ENCODE results near the gene KRT71. TPM values are rescaled to one million over a fixed set of nuclear protein-coding genes. Genes with fewer than 3 reads are reported as not detected.

The KRT71 gene
- total RNA-seq, 1 donor, result not detected

DNA sequence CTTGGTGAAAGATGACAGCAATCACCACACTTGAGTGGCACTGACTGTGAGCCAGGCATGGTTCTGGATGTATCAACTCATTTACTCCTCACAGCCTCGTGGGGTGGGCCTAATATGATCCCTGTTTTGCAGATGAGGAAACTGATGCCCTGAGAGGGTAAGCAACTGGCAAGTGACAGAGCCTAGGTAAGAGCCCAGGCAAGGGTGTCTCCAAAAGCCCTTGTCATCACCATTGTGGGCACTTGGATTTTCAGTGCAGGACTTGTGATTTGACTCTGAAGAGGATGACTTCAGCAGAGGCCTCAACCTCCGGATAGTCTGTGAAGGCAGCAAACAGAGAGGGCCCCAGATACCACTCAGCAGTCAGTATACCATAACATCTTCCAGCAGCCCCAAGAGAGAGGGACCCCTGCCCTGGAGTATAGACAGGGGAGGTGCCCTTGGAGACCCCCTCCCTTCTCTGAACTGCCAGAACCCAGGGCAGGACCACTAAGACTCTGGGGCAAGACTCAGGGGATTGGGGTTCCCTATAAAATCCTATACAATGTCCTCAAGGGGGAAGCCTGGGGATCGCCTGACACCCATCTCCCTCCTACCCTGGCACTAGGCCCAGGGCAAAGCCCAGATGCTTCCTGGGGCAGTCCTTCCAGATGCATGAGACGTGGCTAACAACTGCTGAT is 25.7 kb downstream of the KRT71 start:
- no peak overlapping the region for H3K27ac ChIP-seq (ENCODE audit: low read depth, low read length)
- H3K79me2 ChIP-seq (ENCODE audit: insufficient read depth, low read length), result no peaks in the 10 kb centered on the region
- TF ChIP-seq, protein P1, sequence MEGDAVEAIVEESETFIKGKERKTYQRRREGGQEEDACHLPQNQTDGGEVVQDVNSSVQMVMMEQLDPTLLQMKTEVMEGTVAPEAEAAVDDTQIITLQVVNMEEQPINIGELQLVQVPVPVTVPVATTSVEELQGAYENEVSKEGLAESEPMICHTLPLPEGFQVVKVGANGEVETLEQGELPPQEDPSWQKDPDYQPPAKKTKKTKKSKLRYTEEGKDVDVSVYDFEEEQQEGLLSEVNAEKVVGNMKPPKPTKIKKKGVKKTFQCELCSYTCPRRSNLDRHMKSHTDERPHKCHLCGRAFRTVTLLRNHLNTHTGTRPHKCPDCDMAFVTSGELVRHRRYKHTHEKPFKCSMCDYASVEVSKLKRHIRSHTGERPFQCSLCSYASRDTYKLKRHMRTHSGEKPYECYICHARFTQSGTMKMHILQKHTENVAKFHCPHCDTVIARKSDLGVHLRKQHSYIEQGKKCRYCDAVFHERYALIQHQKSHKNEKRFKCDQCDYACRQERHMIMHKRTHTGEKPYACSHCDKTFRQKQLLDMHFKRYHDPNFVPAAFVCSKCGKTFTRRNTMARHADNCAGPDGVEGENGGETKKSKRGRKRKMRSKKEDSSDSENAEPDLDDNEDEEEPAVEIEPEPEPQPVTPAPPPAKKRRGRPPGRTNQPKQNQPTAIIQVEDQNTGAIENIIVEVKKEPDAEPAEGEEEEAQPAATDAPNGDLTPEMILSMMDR (IDR thresholded peaks at IDR 0.05; ENCODE audit: extremely low read depth, low read depth, low read length), result no peak
- DNase-seq (ENCODE audit: insufficient read length, low spot score, missing footprints), result no peak
- no peaks in the 10 kb centered on the region for H4K20me1 ChIP-seq (ENCODE audit: insufficient read depth, low read length)
- H3K4me2 ChIP-seq (ENCODE audit: insufficient read depth, low read length), result no peak overlapping the region
- peaks cover 26% of the 10 kb centered on the region for H3K27me3 ChIP-seq (ENCODE audit: insufficient read depth, low read length)
- no peaks in the 10 kb centered on the region for H3K4me1 ChIP-seq (ENCODE audit: insufficient read depth, low read length)
- no peak overlapping the region for H3K4me3 ChIP-seq (ENCODE audit: insufficient read depth, low read length)
- H2AFZ ChIP-seq (ENCODE audit: low read length), result no peak overlapping the region
- no peaks in the 10 kb centered on the region for H3K9me3 ChIP-seq (ENCODE audit: low read depth, low read length)
- no peaks in the 10 kb centered on the region for H3K36me3 ChIP-seq (ENCODE audit: insufficient read depth, low read length)

DNA sequence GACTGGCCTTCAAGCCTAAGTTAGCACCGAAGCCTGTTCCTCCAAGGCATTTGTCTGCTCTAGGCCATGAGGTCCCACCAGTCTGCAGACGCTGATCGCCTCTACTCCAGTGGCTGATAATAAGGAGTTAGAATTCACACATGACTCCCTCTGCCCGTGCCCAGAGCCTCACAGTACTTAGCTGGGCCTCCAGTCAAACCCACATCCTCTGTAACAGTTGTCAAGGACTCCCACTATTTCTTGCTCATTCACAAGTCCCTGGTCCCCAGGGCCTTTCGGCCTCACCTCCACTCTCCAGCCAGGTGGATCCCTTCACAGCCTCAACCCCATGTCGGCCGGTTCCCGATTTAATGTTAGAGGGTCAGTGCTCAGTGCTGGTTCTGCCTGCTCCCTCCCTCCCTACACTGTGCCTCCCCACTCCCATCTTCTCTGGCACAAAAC is 26.4 kb downstream of the KRT71 start:
- H3K9me3 ChIP-seq (ENCODE audit: low read depth, low read length), result no peaks in the 10 kb centered on the region
- peaks cover under 1% of the 10 kb centered on the region for H3K4me1 ChIP-seq (ENCODE audit: insufficient read depth, low read length)
- no peaks in the 10 kb centered on the region for H4K20me1 ChIP-seq (ENCODE audit: insufficient read depth, low read length)
- no peak overlapping the region for H2AFZ ChIP-seq (ENCODE audit: low read length)
- no peak overlapping the region for H3K4me3 ChIP-seq (ENCODE audit: insufficient read depth, low read length)
- no peaks in the 10 kb centered on the region for H3K79me2 ChIP-seq (ENCODE audit: insufficient read depth, low read length)
- no peak overlapping the region for H3K4me2 ChIP-seq (ENCODE audit: insufficient read depth, low read length)
- peaks cover 27% of the 10 kb centered on the region for H3K27me3 ChIP-seq (ENCODE audit: insufficient read depth, low read length)
- TF ChIP-seq, protein P1 (IDR thresholded peaks at IDR 0.05; ENCODE audit: extremely low read depth, low read depth, low read length), result no peak
- H3K27ac ChIP-seq (ENCODE audit: low read depth, low read length), result no peak overlapping the region
- no peak for DNase-seq (ENCODE audit: insufficient read length, low spot score, missing footprints)
- H3K36me3 ChIP-seq (ENCODE audit: insufficient read depth, low read length), result no peaks in the 10 kb centered on the region

DNA sequence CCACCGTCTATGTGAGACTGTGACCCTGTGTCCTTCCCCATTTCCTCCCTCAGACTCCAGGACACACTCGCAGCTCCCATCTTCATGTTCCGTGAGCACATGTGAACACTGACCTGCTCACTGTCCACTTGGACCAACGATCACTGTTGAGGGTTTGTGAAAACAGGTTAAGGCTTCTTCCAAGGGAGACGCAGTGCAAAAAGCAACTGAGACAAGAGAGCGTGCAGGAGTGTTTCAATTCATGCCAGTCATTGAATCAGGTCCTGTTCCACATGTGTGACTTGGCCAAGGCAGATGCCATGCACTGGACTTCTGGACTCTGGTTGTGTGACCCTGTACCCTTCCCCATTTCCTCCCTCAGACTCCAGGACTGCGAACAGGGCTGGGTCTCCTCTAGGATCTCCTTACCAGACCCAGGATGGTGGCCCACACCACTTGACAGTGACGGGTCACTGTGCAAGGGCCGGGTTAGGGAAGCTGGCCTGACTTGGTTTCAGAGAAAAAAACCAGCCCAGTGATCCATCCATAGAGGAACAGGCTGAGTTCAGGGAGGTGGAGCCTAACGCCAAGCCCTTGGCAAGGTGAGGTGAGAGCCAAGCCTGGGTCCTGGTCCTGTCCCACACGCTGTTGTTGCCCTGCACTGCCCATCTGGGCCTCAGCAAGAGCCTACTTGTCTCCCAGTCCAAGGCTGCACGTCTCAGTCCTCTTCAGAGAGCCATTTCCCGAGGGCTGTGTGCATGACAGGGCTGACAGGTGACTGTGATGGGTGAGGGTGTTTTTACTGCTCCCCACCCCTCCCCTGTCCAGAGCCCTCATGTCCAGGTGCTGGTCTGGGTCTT is 27.1 kb downstream of the KRT71 start:
- Histone ChIP-seq H3K4me1 (ENCODE audit: insufficient read depth, low read length) (peaks cover 5% of the 10 kb centered on the region), H3K27ac (ENCODE audit: low read depth, low read length) (no peak overlapping the region), H3K36me3 (ENCODE audit: insufficient read depth, low read length) (no peaks in the 10 kb centered on the region), H3K4me2 (ENCODE audit: insufficient read depth, low read length) (no peak overlapping the region), H3K9me3 (ENCODE audit: low read depth, low read length) (no peaks in the 10 kb centered on the region), H4K20me1 (ENCODE audit: insufficient read depth, low read length) (no peaks in the 10 kb centered on the region), H2AFZ (ENCODE audit: low read length) (no peak overlapping the region), H3K79me2 (ENCODE audit: insufficient read depth, low read length) (no peaks in the 10 kb centered on the region), H3K27me3 (ENCODE audit: insufficient read depth, low read length) (peaks cover 27% of the 10 kb centered on the region), H3K4me3 (ENCODE audit: insufficient read depth, low read length) (no peak overlapping the region)
- no peak for DNase-seq (ENCODE audit: insufficient read length, low spot score, missing footprints)
- TF ChIP-seq, protein P1 (IDR thresholded peaks at IDR 0.05; ENCODE audit: extremely low read depth, low read depth, low read length), result no peak
